Activated naive CD8-positive, alpha-beta T cell (primary cell): ENCODE results near the gene YEATS4.
"Not testable (repeated sequence)": the region's sequence is repeated elsewhere in the genome, so short reads cannot be mapped to it uniquely, and the experiment has no call there.

Experiments used
- H3K27ac Mint-ChIP-seq: one replicate; pipeline ENCODE4 v1.8.0; 2021; ENCODE audit warnings: mixed read lengths
- H3K27me3 Mint-ChIP-seq: one replicate; pipeline ENCODE4 v1.8.0; 2021; ENCODE audit warnings: mixed read lengths
- H3K36me3 Mint-ChIP-seq: one replicate; pipeline ENCODE4 v1.8.0; 2021; ENCODE audit warnings: mixed read lengths
- H3K4me1 Mint-ChIP-seq: one replicate; pipeline ENCODE4 v1.8.0; 2021; ENCODE audit warnings: low read depth, mixed read lengths
- H3K4me3 Mint-ChIP-seq: one replicate; pipeline ENCODE4 v1.8.0; 2021; ENCODE audit warnings: mild to moderate bottlenecking, mixed read lengths
- H3K9me3 Mint-ChIP-seq: one replicate; pipeline ENCODE4 v1.8.0; 2021; ENCODE audit warnings: low read depth, mixed read lengths

The YEATS4 gene

DNA sequence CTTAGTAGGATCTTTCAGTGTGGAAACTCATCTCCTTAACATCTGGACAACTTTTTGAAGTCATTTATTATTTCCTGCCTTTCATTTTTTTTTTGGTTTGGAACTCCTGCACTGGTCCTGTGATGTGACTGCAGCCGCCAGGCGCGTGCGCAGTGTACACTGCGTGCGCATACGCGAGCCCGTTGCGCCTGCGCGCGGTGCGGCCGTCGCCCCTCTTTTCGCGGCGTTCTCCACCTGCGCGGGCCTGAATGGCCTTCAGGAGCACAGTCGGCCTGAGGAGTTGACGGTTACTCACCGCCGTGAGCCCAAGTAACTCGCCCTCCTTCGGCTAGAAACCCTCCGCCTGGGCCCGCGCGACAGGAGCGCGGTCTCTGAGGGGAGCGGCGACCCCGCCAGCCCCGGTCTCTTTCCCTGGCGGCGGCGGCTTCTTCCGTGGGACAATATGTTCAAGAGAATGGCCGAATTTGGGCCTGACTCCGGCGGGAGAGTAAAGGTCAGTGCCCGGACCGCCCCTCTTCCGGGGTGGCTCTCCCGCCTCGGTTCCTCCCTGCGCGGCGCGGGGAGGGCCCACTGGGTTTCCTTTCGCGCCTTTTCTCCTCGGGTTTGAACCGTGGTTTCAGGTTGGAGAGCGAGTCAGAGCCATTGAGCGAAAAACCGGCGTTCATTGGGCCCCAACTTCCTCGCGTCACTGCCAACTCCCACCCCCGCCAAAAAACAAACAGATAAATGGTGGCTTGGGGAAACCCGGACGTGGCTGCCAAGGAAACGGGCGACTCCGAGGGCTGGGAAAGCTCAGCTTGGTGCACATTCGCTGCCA is at the start of gene YEATS4:
YEATS4 (plus strand) TSS at position 213 of the 817 bp plus-strand sequence; CDS start at position 443, 230 bp downstream.
- peak within 1 kb of the TSS; percentile 94 for H3K27ac Mint-ChIP-seq
- peak within 1 kb of the TSS; percentile 95 for H3K4me3 Mint-ChIP-seq
- no peaks in the 10 kb centered on the region for H3K27me3 Mint-ChIP-seq
- peaks cover 4% of the 10 kb centered on the region for H3K36me3 Mint-ChIP-seq
- peaks cover 30% of the 10 kb centered on the region for H3K4me1 Mint-ChIP-seq
- no peaks in the 10 kb centered on the region for H3K9me3 Mint-ChIP-seq

DNA sequence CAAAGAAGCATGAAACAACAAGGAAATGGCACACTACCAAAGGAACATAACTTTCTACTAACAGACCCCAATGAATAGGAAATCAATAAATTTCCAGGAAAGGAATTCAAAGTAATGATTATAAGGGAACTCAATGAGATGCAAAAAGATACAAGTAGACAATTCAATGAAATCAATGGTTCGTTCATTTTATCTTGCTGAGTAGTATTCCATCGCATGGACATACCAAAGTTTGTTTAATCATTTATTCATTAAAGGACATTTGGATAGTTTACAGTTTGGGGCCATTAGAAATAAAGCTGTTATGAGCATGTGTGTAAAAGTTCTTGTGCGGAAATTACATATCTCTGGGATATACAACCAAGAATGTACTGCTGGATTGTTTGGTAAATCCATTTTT is 46.3 kb upstream of the YEATS4 start:
- Mint-ChIP-seq H3K27me3 (no peaks in the 10 kb centered on the region), H3K4me1 (no peaks in the 10 kb centered on the region), H3K27ac (no peak overlapping the region), H3K9me3 (peaks cover 6% of the 10 kb centered on the region), H3K4me3 (no peak overlapping the region), H3K36me3 (peaks cover 6% of the 10 kb centered on the region)

DNA sequence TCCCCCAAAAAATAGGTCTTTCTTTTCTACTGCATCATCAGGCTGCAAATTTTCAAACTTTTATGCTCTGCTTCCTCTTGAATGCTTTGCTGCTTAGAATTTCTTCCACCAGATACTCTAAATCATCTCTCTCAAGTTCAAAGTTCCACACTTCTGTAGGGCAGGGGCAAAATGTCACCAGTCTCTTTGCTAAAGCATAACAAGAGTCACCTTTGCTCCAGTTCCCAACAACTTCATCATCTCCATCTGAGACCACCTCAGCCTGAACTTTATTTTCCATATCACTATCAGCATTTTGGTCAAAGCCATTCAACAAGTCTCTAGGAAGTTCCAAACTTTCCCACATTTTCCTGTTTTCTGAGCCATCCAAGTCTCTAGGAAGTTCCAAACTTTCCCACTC is 42.8 kb upstream of the YEATS4 start:
- peaks cover 15% of the 10 kb centered on the region for H3K9me3 Mint-ChIP-seq
- not testable (repeated sequence) for H3K27ac Mint-ChIP-seq, H3K4me3 Mint-ChIP-seq, H3K27me3 Mint-ChIP-seq, H3K36me3 Mint-ChIP-seq, H3K4me1 Mint-ChIP-seq

DNA sequence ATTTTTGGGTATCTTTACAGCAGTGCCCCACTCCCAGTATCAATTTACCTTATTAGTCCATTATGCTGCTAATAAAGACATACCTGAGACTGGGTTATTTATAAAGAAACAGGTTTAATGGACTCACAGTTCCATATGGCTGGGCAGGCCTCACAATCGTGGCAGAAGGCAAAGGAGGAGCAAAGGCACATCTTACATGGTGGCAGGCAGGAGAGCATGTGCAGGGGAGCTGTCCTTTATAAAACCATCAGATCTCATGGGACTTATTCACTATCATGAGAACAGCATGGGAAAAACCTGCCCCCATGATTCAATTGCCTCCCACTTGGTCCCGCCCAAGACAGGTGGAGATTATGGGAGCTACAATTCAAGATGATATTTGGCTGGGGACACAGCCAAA is 42.3 kb upstream of the YEATS4 start:
- not testable (repeated sequence) for H3K4me3 Mint-ChIP-seq, H3K36me3 Mint-ChIP-seq, H3K4me1 Mint-ChIP-seq, H3K27ac Mint-ChIP-seq, H3K27me3 Mint-ChIP-seq
- peaks cover 15% of the 10 kb centered on the region for H3K9me3 Mint-ChIP-seq

DNA sequence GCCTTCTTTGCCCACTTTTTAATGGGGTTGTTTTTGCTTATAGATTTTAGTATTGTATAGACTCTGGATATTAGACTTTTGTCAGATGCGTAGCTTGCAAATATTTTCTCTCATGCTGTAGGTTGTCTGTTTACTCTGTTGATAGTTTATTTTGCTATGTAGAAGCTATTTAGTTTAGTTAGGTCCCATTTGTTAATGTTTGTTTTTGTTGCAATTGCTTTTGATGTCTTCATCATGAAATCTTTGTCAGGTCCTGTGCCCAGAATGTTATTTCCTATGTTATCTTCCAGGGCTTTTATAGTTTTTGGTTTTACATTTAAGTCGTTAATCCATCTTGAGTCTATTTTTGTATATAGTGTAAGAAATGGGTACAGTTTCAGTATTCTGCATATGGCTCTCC is 41.3 kb upstream of the YEATS4 start:
- Mint-ChIP-seq H3K27me3 (peaks cover 4% of the 10 kb centered on the region), H3K36me3 (peaks cover 7% of the 10 kb centered on the region), H3K27ac (no peak overlapping the region), H3K4me3 (no peak overlapping the region), H3K9me3 (peaks cover 12% of the 10 kb centered on the region), H3K4me1 (no peaks in the 10 kb centered on the region)

DNA sequence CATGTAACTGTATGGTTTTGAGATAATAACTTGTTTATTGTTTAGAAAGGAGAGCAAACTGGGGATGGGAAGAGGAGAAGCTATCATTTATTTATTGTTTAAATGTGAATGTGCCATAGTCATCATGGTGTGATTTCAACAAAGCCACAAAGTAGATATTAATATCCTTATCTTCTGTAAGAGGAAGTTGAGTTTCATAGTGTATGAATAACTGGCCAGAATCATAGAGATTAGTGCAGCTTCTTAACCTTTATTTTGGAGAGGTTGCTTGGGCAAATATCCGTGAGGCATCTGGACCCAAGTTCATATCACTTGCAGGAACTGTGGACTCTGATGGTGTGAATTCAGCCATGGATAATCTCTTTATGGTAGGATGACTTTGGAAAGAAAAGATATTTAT is 38.2 kb upstream of the YEATS4 start:
- Mint-ChIP-seq H3K27me3 (peaks cover 4% of the 10 kb centered on the region), H3K4me1 (peaks cover 11% of the 10 kb centered on the region), H3K27ac (no peak overlapping the region), H3K9me3 (peaks cover 10% of the 10 kb centered on the region), H3K36me3 (peaks cover 3% of the 10 kb centered on the region), H3K4me3 (no peak overlapping the region)

DNA sequence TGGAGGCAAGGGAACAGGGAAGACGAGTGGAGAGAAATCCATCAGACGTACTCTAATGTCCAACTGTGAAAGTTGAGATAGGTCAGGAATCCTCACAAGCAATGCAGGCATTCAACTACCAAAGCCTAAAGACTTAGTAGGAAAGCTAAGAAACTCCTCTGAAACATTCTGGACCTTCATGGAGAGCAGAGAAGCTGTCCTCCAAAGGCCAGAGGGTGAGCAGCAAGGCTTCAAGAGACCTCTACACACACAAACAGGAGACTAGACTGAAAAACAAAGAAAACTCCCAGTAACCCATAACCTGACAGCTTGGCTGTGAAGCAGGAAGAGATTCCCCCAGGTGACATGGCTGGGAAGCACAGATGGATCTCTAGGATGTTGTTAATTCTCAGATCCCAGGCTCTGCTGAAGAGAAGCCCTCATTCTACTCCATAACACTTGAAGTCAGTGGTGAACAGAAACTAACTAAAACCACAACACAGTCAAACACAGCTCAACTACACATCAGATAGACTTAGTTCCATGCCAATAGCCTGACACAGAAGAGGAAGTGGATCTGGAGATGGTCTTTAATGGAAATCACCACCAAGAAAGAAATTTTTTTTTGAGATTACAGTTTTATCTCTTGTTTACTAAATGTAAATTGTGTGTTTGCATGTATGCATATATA is 34.6 kb upstream of the YEATS4 start:
- Mint-ChIP-seq H3K4me3 (no peak overlapping the region), H3K27me3 (peaks cover 4% of the 10 kb centered on the region), H3K9me3 (peaks cover 4% of the 10 kb centered on the region), H3K27ac (no peak overlapping the region), H3K36me3 (peaks cover 5% of the 10 kb centered on the region), H3K4me1 (peaks cover 28% of the 10 kb centered on the region)

DNA sequence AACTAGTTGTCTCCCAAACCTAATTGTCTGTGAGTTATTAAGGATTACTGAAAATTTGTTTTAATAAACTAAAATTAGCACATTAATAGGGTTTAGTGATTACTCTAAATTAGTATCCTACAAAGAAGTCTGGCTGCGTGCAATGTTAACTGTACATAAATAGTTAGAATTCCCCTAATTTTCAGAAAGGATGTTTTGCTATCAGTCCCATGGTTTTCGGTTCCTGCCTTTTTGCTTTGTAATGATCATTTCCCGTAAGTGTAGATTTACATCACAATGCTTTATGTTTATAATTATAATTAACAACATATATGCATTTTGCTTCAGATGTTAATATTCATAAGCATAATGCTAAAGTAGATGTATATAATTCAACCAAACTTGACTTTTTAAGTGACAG is 31.1 kb upstream of the YEATS4 start:
- Mint-ChIP-seq H3K4me3 (peak overlapping the region; percentile 8), H3K4me1 (peaks cover 54% of the 10 kb centered on the region), H3K27me3 (no peaks in the 10 kb centered on the region), H3K27ac (peak overlapping the region; percentile 95), H3K36me3 (peaks cover 2% of the 10 kb centered on the region), H3K9me3 (no peaks in the 10 kb centered on the region)

DNA sequence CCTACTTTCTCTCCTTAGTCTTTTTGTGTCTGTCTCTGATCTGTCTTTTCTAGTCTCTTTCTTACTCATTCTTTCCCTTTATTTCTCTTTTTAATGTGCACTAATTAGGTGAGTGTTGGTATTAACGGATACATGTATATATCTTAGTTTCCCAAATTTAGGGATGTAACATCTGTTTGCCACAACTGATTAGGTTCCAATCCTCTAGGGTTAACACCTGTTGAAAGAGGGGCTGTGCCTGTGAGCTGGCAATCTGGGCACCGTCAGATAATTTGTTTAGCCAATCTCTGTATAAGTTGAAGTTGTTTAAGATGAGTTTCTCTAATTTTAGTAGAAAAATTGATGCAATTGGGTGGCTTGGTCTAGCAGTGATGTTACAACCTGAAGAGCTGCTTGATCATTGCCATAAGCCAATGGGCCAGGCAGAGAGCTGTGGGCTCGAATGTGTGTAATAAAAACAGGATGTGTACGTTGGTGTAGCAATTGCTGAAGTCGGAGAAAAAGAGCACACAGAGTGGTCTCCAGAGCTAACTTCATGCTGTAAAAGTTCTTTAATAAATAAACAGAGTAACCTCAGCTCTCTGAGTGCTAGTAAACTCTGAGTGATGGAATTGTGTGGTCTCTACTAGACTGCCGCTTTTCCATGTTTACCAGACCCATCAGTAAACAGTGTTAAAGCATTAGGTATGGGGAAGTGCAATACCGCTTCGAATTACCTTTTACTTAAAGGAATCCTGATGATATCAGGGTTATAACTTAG is 29.7 kb upstream of the YEATS4 start:
- Mint-ChIP-seq H3K4me3 (peak overlapping the region; percentile 90), H3K9me3 (no peaks in the 10 kb centered on the region), H3K36me3 (peaks cover 2% of the 10 kb centered on the region), H3K27ac (peak overlapping the region; percentile 95), H3K27me3 (no peaks in the 10 kb centered on the region), H3K4me1 (peaks cover 60% of the 10 kb centered on the region)

DNA sequence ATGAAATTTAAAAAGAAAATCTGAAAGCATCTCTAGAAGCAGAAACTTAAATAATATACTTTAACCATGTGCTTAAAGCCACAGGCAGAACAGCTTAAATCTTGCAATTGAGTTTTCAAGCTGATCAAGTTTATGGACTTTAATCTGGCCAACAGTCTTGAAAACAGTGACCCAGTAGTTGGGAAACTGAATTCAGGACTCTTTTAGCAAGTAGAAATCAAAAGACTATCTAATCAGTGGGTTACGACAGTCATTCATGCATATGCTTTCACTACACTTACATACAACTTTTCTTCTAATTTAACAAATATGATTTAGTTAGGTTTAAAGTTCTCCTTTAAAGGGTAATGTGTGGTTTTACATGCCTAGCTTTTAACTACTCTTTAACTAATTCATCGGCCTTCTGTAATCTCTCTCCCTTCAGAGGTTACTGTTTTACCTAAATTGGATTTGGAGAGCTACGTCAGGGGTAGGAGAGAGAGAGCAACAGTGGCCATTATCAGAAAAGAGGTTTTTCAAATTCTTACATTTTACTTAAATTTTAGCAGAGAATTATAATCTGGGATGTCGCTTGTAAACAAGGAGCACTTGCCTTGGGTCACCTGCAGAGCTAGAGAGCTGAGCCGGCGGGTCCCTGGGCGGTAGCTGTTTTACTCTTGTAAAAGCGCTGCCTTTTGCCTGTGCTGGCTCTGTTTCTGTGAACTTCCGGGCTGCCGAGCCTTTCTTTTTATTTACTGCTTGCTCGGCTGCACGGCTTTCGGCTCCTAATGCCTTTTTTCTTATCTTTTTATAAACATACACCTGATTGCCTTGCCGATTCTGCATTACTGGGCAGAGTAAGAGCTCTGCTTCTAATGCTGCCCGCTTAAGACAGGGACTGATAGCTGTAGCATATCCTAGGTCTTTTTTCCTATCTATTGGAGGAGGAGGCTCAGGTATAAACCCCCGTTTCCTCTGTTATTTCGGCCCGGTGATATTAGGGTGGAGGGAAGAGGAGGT is 28.8 kb upstream of the YEATS4 start:
- H3K27ac Mint-ChIP-seq, result peak overlapping the region; percentile 95
- peaks cover 2% of the 10 kb centered on the region for H3K36me3 Mint-ChIP-seq
- no peaks in the 10 kb centered on the region for H3K27me3 Mint-ChIP-seq
- peaks cover 56% of the 10 kb centered on the region for H3K4me1 Mint-ChIP-seq
- H3K4me3 Mint-ChIP-seq, result peak overlapping the region; percentile 90
- H3K9me3 Mint-ChIP-seq, result no peaks in the 10 kb centered on the region

DNA sequence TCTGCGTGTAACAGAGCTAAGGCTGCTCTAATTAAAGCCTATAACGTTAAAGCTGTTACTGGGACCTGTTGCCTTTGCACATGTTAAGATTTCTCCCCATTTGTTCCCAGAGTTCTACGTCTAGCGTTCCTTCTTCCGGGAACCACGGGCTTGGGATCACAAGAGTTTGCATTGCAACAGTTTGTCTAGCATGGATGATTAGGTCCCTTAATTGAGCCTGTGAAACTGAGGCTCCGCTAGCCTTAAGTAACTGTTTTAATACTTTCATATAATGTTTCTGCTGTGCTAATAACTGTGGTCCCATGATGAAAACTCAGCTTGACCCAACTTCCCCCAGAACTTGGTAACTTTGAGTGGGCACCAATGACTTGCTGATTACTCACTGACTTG is 28.0 kb upstream of the YEATS4 start:
- H3K4me1 Mint-ChIP-seq, result peaks cover 57% of the 10 kb centered on the region
- H3K36me3 Mint-ChIP-seq, result peaks cover 2% of the 10 kb centered on the region
- peak overlapping the region; percentile 90 for H3K4me3 Mint-ChIP-seq

DNA sequence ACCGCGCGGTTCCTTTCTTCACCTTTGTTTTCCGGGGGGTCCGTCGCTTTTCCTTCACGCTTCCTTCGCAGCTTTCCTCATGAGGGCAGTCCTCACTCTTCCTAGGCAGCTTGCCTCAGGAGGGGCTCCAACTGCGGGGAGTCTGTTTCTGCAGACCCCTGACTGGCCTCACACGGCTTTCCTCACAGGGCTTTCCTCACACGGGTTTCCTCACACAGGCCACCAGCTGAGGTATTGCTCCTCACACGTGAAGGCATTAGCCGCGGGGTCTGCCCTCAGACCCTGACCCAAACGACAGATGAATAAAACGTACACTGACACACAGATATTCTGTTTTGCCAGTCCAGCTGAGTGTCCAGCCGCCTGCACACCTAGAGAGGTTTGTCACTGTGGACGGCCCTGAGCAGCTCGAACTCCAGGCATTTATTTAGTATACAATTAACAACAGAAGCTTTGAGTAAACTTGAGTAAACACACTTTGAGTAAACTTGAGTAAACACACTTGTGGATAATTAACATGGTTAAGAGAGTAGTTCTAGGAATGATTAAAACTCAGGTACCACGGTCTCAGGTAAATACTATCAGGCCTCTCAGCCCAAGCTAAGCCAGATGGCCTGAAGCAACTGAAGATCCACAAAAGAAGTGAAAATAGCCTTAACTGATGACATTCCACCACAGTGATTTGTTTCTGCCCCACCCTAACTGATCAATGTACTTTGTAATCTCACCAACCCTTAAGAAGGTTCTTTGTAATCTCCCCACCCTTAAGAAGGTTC is 27.4 kb upstream of the YEATS4 start:
- peak overlapping the region; percentile 95 for H3K27ac Mint-ChIP-seq
- no peaks in the 10 kb centered on the region for H3K9me3 Mint-ChIP-seq
- H3K4me1 Mint-ChIP-seq, result peaks cover 58% of the 10 kb centered on the region
- peak overlapping the region; percentile 90 for H3K4me3 Mint-ChIP-seq
- no peaks in the 10 kb centered on the region for H3K27me3 Mint-ChIP-seq
- H3K36me3 Mint-ChIP-seq, result peaks cover 2% of the 10 kb centered on the region

More for the DNA sequence above, 28.0 kb upstream of the YEATS4 start:
- Mint-ChIP-seq H3K27me3 (no peaks in the 10 kb centered on the region), H3K27ac (peak overlapping the region; percentile 95), H3K9me3 (no peaks in the 10 kb centered on the region)

DNA sequence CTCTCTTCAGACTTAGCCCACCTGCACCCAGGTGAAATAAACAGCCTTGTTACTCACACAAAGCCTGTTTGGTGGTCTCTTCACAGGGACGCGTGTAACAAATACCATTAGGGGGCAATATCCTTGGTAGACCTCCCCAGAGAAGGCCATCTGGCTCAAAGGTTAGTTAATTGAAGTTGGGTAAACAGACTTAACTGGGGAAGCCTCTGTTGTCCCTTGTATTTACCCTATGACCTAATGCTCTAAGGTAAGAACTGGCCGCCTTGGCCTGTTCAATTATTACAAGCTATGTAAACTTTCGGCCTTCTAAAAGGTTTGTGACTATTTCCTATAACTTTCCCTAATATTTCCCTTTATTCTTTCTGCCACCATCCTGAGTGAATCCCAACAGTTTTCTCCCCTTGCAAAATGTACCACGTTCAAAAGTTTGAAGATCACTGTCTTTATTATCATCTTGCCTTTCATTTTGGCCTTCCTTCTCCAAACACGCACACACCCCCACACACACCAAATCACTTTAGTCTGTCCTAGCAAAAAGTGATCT is 26.7 kb upstream of the YEATS4 start:
- Mint-ChIP-seq H3K27me3 (no peaks in the 10 kb centered on the region), H3K36me3 (no peaks in the 10 kb centered on the region), H3K27ac (peak overlapping the region; percentile 66), H3K4me1 (peaks cover 57% of the 10 kb centered on the region), H3K9me3 (no peaks in the 10 kb centered on the region), H3K4me3 (peak overlapping the region; percentile 90)
